ENCODE measurements around the gene SLC16A8.

SLC16A8 gene

GRCh38 chr22:38083931-38084631 lies at the start of gene SLC16A8:
TSS of gene SLC16A8 (minus strand) at chr22:38084184. CDS start at chr22:38082873, 1,311 bp downstream.
- ATAC-seq: no peak
- TF ChIP-seq OSR1 (CRISPR knock-in tag; IDR thresholded peaks at IDR 0.05) (no peak), ISL1 (CRISPR knock-in tag; IDR thresholded peaks at IDR 0.05) (no peak), ZNF70 (CRISPR knock-in tag; IDR thresholded peaks at IDR 0.05) (no peak), GLIS3 (CRISPR knock-in tag; IDR thresholded peaks at IDR 0.05) (no peak), TSHZ2 (CRISPR knock-in tag; IDR thresholded peaks at IDR 0.05) (no peak), BACH2 (CRISPR knock-in tag; IDR thresholded peaks at IDR 0.05; ENCODE audit: borderline replicate concordance) (no peak), ZC3H10 (CRISPR knock-in tag; IDR thresholded peaks at IDR 0.05) (no peak), SNAI2 (CRISPR knock-in tag; IDR thresholded peaks at IDR 0.05) (no peak), CSRNP3 (CRISPR knock-in tag; IDR thresholded peaks at IDR 0.05) (no peak), ZFP30 (CRISPR knock-in tag; IDR thresholded peaks at IDR 0.05) (no peak), ZNF565 (CRISPR knock-in tag; conservative IDR thresholded peaks at IDR 0.05; ENCODE audit: low read depth) (no peak), ZFP3 (CRISPR knock-in tag; IDR thresholded peaks at IDR 0.05) (no peak), RARB (CRISPR knock-in tag; IDR thresholded peaks at IDR 0.05) (no peak), TOX (CRISPR knock-in tag; IDR thresholded peaks at IDR 0.05; ENCODE audit: borderline replicate concordance) (no peak), ESRRG (CRISPR knock-in tag; IDR thresholded peaks at IDR 0.05) (no peak), PPARA (CRISPR knock-in tag; IDR thresholded peaks at IDR 0.05; ENCODE audit: borderline replicate concordance) (no peak), ZNF8 (CRISPR knock-in tag; IDR thresholded peaks at IDR 0.05) (no peak)
- TF ChIP-seq, protein P1, sequence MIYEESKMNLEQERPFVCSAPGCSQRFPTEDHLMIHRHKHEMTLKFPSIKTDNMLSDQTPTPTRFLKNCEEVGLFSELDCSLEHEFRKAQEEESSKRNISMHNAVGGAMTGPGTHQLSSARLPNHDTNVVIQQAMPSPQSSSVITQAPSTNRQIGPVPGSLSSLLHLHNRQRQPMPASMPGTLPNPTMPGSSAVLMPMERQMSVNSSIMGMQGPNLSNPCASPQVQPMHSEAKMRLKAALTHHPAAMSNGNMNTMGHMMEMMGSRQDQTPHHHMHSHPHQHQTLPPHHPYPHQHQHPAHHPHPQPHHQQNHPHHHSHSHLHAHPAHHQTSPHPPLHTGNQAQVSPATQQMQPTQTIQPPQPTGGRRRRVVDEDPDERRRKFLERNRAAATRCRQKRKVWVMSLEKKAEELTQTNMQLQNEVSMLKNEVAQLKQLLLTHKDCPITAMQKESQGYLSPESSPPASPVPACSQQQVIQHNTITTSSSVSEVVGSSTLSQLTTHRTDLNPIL (CRISPR knock-in tag; IDR thresholded peaks at IDR 0.05; ENCODE audit: low read depth): no peak
- TF ChIP-seq, protein P2, sequence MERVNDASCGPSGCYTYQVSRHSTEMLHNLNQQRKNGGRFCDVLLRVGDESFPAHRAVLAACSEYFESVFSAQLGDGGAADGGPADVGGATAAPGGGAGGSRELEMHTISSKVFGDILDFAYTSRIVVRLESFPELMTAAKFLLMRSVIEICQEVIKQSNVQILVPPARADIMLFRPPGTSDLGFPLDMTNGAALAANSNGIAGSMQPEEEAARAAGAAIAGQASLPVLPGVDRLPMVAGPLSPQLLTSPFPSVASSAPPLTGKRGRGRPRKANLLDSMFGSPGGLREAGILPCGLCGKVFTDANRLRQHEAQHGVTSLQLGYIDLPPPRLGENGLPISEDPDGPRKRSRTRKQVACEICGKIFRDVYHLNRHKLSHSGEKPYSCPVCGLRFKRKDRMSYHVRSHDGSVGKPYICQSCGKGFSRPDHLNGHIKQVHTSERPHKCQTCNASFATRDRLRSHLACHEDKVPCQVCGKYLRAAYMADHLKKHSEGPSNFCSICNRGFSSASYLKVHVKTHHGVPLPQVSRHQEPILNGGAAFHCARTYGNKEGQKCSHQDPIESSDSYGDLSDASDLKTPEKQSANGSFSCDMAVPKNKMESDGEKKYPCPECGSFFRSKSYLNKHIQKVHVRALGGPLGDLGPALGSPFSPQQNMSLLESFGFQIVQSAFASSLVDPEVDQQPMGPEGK (CRISPR knock-in tag; IDR thresholded peaks at IDR 0.05; ENCODE audit: borderline replicate concordance): no peak

GRCh38 chr22:38133331-38133730 lies 49.3 kb upstream of the SLC16A8 start:
- ATAC-seq: no peak
- TF ChIP-seq CSRNP3 (CRISPR knock-in tag; IDR thresholded peaks at IDR 0.05): no peak

DNA sequence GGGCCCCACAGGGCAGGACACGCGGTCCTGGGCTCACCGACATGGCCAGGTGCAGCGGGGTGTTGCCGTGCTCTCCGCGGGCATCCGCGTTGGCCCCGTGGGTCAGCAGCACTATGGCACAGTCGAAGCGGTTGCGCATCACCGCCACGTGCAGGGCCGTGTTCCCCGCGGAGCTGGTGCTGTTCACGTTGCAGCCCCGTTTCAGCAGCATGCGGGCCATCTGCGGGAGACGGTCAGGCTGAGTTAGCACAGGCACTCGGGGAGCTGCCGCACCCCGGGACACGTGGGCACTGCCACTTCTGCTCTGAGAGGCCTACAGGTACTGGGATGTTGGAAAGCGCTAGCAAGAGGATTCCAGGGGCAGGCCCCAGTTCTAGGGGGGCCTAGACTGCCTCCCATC lies 48.8 kb upstream of the SLC16A8 start:
- no peak for ATAC-seq
- TF ChIP-seq TSHZ2 (CRISPR knock-in tag; IDR thresholded peaks at IDR 0.05): no peak
- no peak for TF ChIP-seq TCF4 (CRISPR knock-in tag; IDR thresholded peaks at IDR 0.05; ENCODE audit: borderline replicate concordance)
- no peak for TF ChIP-seq ZNF565 (CRISPR knock-in tag; conservative IDR thresholded peaks at IDR 0.05; ENCODE audit: low read depth)
- no peak for TF ChIP-seq GLIS3 (CRISPR knock-in tag; IDR thresholded peaks at IDR 0.05)
